Astrocyte (in vitro differentiated cells and primary cell): ENCODE measurements around the gene HEMK1.

ENCODE experiments used
- EZH2 ChIP-seq: IDR thresholded peaks from 2 replicates; pipeline ENCODE4 v1.6.1; 2012; ENCODE audit warnings: mild to moderate bottlenecking, low read length, inconsistent platforms; ENCODE audit not compliant: insufficient read depth
- TF ChIP-seq, protein P1 (sequence below): IDR thresholded peaks from 2 replicates; pipeline ENCODE4 v1.5.1; 2011; ENCODE audit warnings: low read depth, mild to moderate bottlenecking, inconsistent platforms, low read length, moderate library complexity; ENCODE audit not compliant: insufficient read depth

DNA sequence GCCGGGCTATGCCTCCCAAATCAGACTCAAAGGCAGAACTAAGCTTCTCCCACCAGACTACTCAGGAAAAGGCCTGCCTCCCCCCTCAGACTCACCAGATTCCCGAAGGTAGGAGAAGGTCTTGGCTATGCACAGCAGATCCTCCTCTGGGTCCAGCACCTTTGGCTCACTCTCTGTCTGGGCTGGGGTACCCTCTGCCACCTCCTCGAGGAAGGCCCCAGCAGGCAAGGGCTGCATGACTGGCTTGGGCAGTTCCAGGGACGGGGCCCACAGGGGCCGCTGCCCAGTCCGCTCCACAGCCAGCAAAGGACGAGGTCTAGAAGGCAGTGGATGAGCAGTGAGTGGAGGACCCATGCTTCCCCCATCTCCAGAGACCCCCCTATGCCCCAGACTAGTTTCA lies 39.0 kb downstream of the HEMK1 start:
- TF ChIP-seq, protein P1, sequence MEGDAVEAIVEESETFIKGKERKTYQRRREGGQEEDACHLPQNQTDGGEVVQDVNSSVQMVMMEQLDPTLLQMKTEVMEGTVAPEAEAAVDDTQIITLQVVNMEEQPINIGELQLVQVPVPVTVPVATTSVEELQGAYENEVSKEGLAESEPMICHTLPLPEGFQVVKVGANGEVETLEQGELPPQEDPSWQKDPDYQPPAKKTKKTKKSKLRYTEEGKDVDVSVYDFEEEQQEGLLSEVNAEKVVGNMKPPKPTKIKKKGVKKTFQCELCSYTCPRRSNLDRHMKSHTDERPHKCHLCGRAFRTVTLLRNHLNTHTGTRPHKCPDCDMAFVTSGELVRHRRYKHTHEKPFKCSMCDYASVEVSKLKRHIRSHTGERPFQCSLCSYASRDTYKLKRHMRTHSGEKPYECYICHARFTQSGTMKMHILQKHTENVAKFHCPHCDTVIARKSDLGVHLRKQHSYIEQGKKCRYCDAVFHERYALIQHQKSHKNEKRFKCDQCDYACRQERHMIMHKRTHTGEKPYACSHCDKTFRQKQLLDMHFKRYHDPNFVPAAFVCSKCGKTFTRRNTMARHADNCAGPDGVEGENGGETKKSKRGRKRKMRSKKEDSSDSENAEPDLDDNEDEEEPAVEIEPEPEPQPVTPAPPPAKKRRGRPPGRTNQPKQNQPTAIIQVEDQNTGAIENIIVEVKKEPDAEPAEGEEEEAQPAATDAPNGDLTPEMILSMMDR: no peak
- no peak for TF ChIP-seq EZH2
